ENCODE measurements around the gene IL18R1.

DNA sequence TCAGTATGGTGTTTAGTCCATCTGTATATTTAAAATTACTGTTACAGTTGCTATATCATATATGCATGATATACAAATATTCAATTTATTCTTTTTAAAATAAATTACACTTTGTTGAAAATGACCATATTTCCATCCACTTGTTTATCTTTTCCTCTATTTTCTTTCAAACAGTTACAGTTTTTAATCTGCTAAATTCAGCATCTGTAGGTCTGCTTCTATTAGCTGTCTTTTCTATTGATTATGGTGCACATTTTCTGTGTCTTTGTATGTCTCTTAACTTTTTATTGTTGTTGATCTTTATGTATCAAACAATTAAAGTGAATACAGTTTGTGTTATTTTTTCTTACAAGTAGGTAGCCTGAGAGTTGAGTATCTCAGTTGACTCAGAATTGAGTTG lies 28.1 kb downstream of the IL18R1 start:
- TF ChIP-seq, protein P1, sequence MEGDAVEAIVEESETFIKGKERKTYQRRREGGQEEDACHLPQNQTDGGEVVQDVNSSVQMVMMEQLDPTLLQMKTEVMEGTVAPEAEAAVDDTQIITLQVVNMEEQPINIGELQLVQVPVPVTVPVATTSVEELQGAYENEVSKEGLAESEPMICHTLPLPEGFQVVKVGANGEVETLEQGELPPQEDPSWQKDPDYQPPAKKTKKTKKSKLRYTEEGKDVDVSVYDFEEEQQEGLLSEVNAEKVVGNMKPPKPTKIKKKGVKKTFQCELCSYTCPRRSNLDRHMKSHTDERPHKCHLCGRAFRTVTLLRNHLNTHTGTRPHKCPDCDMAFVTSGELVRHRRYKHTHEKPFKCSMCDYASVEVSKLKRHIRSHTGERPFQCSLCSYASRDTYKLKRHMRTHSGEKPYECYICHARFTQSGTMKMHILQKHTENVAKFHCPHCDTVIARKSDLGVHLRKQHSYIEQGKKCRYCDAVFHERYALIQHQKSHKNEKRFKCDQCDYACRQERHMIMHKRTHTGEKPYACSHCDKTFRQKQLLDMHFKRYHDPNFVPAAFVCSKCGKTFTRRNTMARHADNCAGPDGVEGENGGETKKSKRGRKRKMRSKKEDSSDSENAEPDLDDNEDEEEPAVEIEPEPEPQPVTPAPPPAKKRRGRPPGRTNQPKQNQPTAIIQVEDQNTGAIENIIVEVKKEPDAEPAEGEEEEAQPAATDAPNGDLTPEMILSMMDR (IDR thresholded peaks at IDR 0.05), result no peak
- no peak for TF ChIP-seq POLR2A (IDR thresholded peaks at IDR 0.05)
